PC-3 (cell line): Measurements from ENCODE around the gene ZFYVE28.

ENCODE experiments used
- CTCF ChIP-seq: fragments of 300-600 bp; sonication (generic); conservative IDR thresholded peaks from 2 replicates; pipeline ENCODE4 v1.5.1; 2017; ENCODE audit warnings: antibody characterized with exemption, low read depth, mild to moderate bottlenecking, low read length
- EZH2phosphoT487 ChIP-seq: fragments of 300-600 bp; sonication (generic); IDR thresholded peaks from 2 replicates; pipeline ENCODE4 v1.6.1; 2018; ENCODE audit warnings: mild to moderate bottlenecking, antibody characterized with exemption, low read length, borderline replicate concordance

- TF ChIP-seq CTCF (no peak), EZH2phosphoT487 (no peak)
Observed at GRCh38 chr4:2272828-2273120, 145.7 kb downstream of the ZFYVE28 start.
